SIG-M5 treated with dmso at 0.1 percent for 504 hours (cell line): ENCODE measurements around the gene ACVR1B.

Experiments used
- DNase-seq: peaks from one replicate; lab custom pipeline; 2025; ENCODE audit not compliant: unreplicated experiment; lab: John Stamatoyannopoulos, UW

Gene ACVR1B

GRCh38 chr12:51942501-51943000, 8.9 kb upstream of the ACVR1B start:
- DNase-seq = no peak

- DNase-seq = no peak
Measured at GRCh38 chr12:51943346-51943745, 8.2 kb upstream of the ACVR1B start.

- DNase-seq = no peak
Measured at GRCh38 chr12:51944608-51945233, 6.8 kb upstream of the ACVR1B start.

- no peak for DNase-seq
Measured at GRCh38 chr12:51947246-51947996, 4.1 kb upstream of the ACVR1B start.

GRCh38 chr12:51948066-51948465, 3.4 kb upstream of the ACVR1B start:
- DNase-seq = no peak

GRCh38 chr12:51949342-51950030, 2.0 kb upstream of the ACVR1B start:
- DNase-seq = no peak

GRCh38 chr12:51950682-51951198, 759 bp upstream of the ACVR1B start:
- DNase-seq = no peak

- DNase-seq = peak; percentile 28
Measured at GRCh38 chr12:51951843-51952722, 584 bp downstream of the ACVR1B start.

GRCh38 chr12:51953089-51953488, 1.6 kb downstream of the ACVR1B start:
- no peak for DNase-seq

GRCh38 chr12:51953864-51954263, 2.4 kb downstream of the ACVR1B start:
- no peak for DNase-seq

GRCh38 chr12:51954561-51955361, 3.3 kb downstream of the ACVR1B start:
- DNase-seq = peak; percentile 40

GRCh38 chr12:51955702-51956101, 4.2 kb downstream of the ACVR1B start:
- DNase-seq = no peak

- no peak for DNase-seq
Measured at GRCh38 chr12:51958542-51958941, 7.0 kb downstream of the ACVR1B start.

- DNase-seq = no peak
Measured at GRCh38 chr12:51959211-51959610, 7.7 kb downstream of the ACVR1B start.

- DNase-seq = no peak
Measured at GRCh38 chr12:51959921-51960320, 8.4 kb downstream of the ACVR1B start.

GRCh38 chr12:51960488-51960887, 9.0 kb downstream of the ACVR1B start:
- DNase-seq = no peak

GRCh38 chr12:51960890-51961289, 9.4 kb downstream of the ACVR1B start:
- DNase-seq = no peak

GRCh38 chr12:51961834-51962233, 10.3 kb downstream of the ACVR1B start:
- DNase-seq = no peak

GRCh38 chr12:51962737-51963136, 11.2 kb downstream of the ACVR1B start:
- no peak for DNase-seq

- DNase-seq = no peak
Measured at GRCh38 chr12:51963477-51963876, 12.0 kb downstream of the ACVR1B start.
